Gastrocnemius medialis (tissue), 4 donors: Measurements from ENCODE around the gene CST3.

ENCODE experiments used
- POLR2A ChIP-seq, 2 donors: fragments of 450-650 bp; IDR thresholded peaks; one replicate each; pipeline ENCODE4 v1.6.1; 2017; ENCODE audit warnings: antibody characterized with exemption in 2 of 2, mild to moderate bottlenecking in 2 of 2, moderate library complexity in 2 of 2
- TF ChIP-seq, protein P1 (sequence below), 5 experiments: fragments of 450-650 bp in 3 of 5; fragments of 200-600 bp in 2 of 5; sonication (generic) in 2 of 5; IDR thresholded peaks in 4 of 5; conservative IDR thresholded peaks in 1 of 5; 1 replicate in 4 of 5; 2 replicates in 1 of 5; pipeline ENCODE4 v1.5.1; 2016 to 2019; ENCODE audit warnings: antibody characterized with exemption in 5 of 5, mild to moderate bottlenecking in 3 of 5, moderate library complexity in 3 of 5

- TF ChIP-seq, protein P1, sequence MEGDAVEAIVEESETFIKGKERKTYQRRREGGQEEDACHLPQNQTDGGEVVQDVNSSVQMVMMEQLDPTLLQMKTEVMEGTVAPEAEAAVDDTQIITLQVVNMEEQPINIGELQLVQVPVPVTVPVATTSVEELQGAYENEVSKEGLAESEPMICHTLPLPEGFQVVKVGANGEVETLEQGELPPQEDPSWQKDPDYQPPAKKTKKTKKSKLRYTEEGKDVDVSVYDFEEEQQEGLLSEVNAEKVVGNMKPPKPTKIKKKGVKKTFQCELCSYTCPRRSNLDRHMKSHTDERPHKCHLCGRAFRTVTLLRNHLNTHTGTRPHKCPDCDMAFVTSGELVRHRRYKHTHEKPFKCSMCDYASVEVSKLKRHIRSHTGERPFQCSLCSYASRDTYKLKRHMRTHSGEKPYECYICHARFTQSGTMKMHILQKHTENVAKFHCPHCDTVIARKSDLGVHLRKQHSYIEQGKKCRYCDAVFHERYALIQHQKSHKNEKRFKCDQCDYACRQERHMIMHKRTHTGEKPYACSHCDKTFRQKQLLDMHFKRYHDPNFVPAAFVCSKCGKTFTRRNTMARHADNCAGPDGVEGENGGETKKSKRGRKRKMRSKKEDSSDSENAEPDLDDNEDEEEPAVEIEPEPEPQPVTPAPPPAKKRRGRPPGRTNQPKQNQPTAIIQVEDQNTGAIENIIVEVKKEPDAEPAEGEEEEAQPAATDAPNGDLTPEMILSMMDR (IDR thresholded peaks at IDR 0.05 in 4 of 5, conservative IDR thresholded peaks at IDR 0.05 in 1 of 5), result no peak
- no peak for TF ChIP-seq POLR2A (IDR thresholded peaks at IDR 0.05)
Observed at GRCh38 chr20:23595941-23596340, 41.8 kb downstream of the CST3 start.
